GM23338 (cell line): ENCODE results near the gene POFUT2. TPM values are rescaled to one million over a fixed set of nuclear protein-coding genes. Genes with fewer than 3 reads are reported as not detected.

ENCODE experiments used
- ATAC-seq: fragments of 200-7000 bp; cut with Tn5 transposase; 3 replicates; pipeline ENCODE4 v1.9.1; 2020
- DNase-seq: peaks from one replicate; pipeline ENCODE4 v3.0.0-alpha.2; 2015; ENCODE audit warnings: low spot score
- H2AFZ ChIP-seq: fragments of 200-600 bp; sonication (generic); 2 replicates; pipeline ENCODE4 v1.8.0; 2016; ENCODE audit warnings: antibody characterized with exemption, mild to moderate bottlenecking, moderate library complexity
- H3F3A ChIP-seq: fragments of 200-600 bp; sonication (generic); replicated peaks from 2 replicates; pipeline ENCODE4 v1.8.0; 2017; ENCODE audit warnings: antibody characterized with exemption, mixed run types, low read depth
- H3K27ac ChIP-seq: fragments of 200-600 bp; sonication (generic); 2 replicates; pipeline ENCODE4 v1.6.1; 2016; ENCODE audit warnings: low read depth
- H3K27me3 ChIP-seq: fragments of 200-600 bp; sonication (generic); 2 replicates; pipeline ENCODE4 v1.8.0; 2016; ENCODE audit warnings: mild to moderate bottlenecking, mixed run types, moderate library complexity; ENCODE audit not compliant: insufficient read depth
- H3K36me3 ChIP-seq: fragments of 200-600 bp; sonication (generic); 2 replicates; pipeline ENCODE4 v1.8.0; 2016; ENCODE audit warnings: mild to moderate bottlenecking; ENCODE audit not compliant: insufficient read depth
- H3K4me1 ChIP-seq: fragments of 200-600 bp; sonication (generic); 2 replicates; pipeline ENCODE4 v1.8.0; 2016; ENCODE audit warnings: mild to moderate bottlenecking, moderate library complexity; ENCODE audit not compliant: insufficient read depth
- H3K4me2 ChIP-seq: fragments of 200-600 bp; sonication (generic); 2 replicates; pipeline ENCODE4 v1.7.1; 2017; ENCODE audit warnings: mixed run types
- H3K4me3 ChIP-seq: fragments of 200-600 bp; sonication (generic); 2 replicates; pipeline ENCODE4 v1.6.1; 2016; ENCODE audit warnings: mixed run types
- H3K79me2 ChIP-seq: fragments of 200-600 bp; sonication (generic); replicated peaks from 2 replicates; pipeline ENCODE4 v1.8.0; 2017; ENCODE audit warnings: mild to moderate bottlenecking; ENCODE audit not compliant: insufficient read depth
- H3K9me2 ChIP-seq: fragments of 200-600 bp; sonication (generic); 2 replicates; pipeline ENCODE4 v1.8.0; 2017; ENCODE audit not compliant: insufficient read depth
- H4K20me1 ChIP-seq: fragments of 200-600 bp; sonication (generic); replicated peaks from 2 replicates; pipeline ENCODE4 v1.8.0; 2017; ENCODE audit warnings: mild to moderate bottlenecking; ENCODE audit not compliant: insufficient read depth
- H3K27ac Mint-ChIP-seq: 2 replicates; pipeline ENCODE4 v1.8.0; 2020; ENCODE audit warnings: inconsistent platforms, mild to moderate bottlenecking, moderate library complexity, mixed read lengths
- H3K27me3 Mint-ChIP-seq: 3 replicates; pipeline ENCODE4 v1.8.0; 2022; ENCODE audit warnings: low read depth, mild to moderate bottlenecking, moderate library complexity, mixed read lengths, inconsistent platforms; ENCODE audit not compliant: insufficient read depth, poor library complexity
- H3K36me3 Mint-ChIP-seq: 3 replicates; pipeline ENCODE4 v1.8.0; 2021; ENCODE audit warnings: low read depth, mild to moderate bottlenecking, inconsistent platforms, moderate library complexity, mixed read lengths
- H3K4me1 Mint-ChIP-seq: 3 replicates; pipeline ENCODE4 v1.8.0; 2020; ENCODE audit warnings: mild to moderate bottlenecking, inconsistent platforms, mixed read lengths
- H3K4me3 Mint-ChIP-seq: 3 replicates; pipeline ENCODE4 v1.8.0; 2021; ENCODE audit warnings: moderate library complexity, mild to moderate bottlenecking, inconsistent platforms, mixed read lengths
- H3K9me3 Mint-ChIP-seq: 3 replicates; pipeline ENCODE4 v1.8.0; 2020; ENCODE audit warnings: moderate library complexity, mild to moderate bottlenecking, inconsistent platforms, mixed read lengths
- EZH2 ChIP-seq: fragments of 200-600 bp; sonication (generic); IDR thresholded peaks from one replicate; pipeline ENCODE4 v1.8.0; 2017; ENCODE audit warnings: antibody characterized with exemption, mild to moderate bottlenecking, low read depth; ENCODE audit not compliant: unreplicated experiment
- STAT1 ChIP-seq: IDR thresholded peaks from one replicate; pipeline ENCODE4 v1.6.1; 2016; ENCODE audit warnings: antibody characterized with exemption; ENCODE audit not compliant: unreplicated experiment
- ZNF114 ChIP-seq: fragments of 250-450 bp; sonication (Bioruptor Pico); IDR thresholded peaks from 2 replicates; pipeline ENCODE4 v1.5.0; 2020; ENCODE audit warnings: mild to moderate bottlenecking, moderate library complexity
- polyA plus RNA-seq: library from polyadenylated mRNA; unstranded; fragments of >200 nt; fragmentation: Nextera tagmentation; extraction: Ambion mirVana; gene quantifications from 2 replicates; pipeline ENCODE4 v1.2.1, GENCODE V29; 2016
- total RNA-seq: library from RNA; depleted of rRNA; stranded (reverse); fragments of >200 nt; shearing (Covaris generic); gene quantifications from 2 replicates; pipeline ENCODE4 v1.2.3, GENCODE V29; 2014
- TF ChIP-seq, protein P1 (sequence below): fragments of 250-450 bp; sonication (Bioruptor Pico); IDR thresholded peaks from 2 replicates; pipeline ENCODE4 v1.5.0; 2020; ENCODE audit warnings: mild to moderate bottlenecking, moderate library complexity
- TF ChIP-seq, protein P2 (sequence below): IDR thresholded peaks from 2 replicates; pipeline ENCODE4 v1.6.1; 2016; ENCODE audit warnings: antibody characterized with exemption

POFUT2 gene
- total and polyA plus RNA-seq, 2 experiments from 2014 or later = 12.1 to 34.5 TPM

DNA sequence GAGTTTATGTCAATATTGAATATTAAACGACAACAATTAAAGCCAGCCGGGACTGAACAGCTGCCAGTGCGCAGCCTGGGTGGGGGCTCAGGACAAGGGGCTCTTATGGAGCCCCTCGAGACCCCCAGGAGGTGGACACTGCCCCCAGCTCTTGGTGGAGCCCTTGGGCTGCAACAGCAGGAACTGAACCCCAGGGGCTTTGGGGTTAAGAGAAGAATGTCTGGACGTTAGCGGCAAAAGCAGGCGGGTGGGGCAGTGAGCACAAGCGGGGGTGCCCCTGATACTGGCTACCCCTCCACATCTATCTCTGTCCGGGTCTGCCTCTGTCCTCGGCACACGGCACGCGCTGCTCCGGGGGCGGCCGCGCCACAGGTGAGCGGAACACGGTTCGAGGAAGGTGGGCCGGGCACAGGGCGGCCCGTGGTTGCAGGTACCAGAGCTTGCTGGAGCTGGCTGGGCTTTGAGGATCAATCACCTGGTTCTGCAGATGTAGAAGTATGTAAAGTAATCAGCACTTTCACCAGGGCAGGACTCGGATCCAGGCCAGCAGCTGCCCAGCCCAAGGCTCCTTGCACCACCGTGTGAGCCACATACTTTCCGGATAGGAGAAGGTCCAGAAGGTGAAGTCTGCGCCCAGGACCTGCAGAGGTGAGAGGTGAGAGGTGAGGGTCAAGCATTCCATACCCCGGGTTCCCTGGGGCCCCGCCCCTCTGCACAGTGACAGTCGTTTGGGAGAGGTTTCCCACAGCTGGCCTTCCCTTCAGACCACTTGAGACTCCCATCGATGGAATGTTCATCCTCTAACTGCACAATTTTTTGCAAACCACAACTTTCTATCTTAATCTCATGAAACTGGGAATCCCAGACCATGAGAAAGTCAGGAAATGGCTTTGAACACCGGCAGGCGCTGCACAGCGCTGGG lies 12.4 kb upstream of the POFUT2 start (continued):
- TF ChIP-seq, protein P1, sequence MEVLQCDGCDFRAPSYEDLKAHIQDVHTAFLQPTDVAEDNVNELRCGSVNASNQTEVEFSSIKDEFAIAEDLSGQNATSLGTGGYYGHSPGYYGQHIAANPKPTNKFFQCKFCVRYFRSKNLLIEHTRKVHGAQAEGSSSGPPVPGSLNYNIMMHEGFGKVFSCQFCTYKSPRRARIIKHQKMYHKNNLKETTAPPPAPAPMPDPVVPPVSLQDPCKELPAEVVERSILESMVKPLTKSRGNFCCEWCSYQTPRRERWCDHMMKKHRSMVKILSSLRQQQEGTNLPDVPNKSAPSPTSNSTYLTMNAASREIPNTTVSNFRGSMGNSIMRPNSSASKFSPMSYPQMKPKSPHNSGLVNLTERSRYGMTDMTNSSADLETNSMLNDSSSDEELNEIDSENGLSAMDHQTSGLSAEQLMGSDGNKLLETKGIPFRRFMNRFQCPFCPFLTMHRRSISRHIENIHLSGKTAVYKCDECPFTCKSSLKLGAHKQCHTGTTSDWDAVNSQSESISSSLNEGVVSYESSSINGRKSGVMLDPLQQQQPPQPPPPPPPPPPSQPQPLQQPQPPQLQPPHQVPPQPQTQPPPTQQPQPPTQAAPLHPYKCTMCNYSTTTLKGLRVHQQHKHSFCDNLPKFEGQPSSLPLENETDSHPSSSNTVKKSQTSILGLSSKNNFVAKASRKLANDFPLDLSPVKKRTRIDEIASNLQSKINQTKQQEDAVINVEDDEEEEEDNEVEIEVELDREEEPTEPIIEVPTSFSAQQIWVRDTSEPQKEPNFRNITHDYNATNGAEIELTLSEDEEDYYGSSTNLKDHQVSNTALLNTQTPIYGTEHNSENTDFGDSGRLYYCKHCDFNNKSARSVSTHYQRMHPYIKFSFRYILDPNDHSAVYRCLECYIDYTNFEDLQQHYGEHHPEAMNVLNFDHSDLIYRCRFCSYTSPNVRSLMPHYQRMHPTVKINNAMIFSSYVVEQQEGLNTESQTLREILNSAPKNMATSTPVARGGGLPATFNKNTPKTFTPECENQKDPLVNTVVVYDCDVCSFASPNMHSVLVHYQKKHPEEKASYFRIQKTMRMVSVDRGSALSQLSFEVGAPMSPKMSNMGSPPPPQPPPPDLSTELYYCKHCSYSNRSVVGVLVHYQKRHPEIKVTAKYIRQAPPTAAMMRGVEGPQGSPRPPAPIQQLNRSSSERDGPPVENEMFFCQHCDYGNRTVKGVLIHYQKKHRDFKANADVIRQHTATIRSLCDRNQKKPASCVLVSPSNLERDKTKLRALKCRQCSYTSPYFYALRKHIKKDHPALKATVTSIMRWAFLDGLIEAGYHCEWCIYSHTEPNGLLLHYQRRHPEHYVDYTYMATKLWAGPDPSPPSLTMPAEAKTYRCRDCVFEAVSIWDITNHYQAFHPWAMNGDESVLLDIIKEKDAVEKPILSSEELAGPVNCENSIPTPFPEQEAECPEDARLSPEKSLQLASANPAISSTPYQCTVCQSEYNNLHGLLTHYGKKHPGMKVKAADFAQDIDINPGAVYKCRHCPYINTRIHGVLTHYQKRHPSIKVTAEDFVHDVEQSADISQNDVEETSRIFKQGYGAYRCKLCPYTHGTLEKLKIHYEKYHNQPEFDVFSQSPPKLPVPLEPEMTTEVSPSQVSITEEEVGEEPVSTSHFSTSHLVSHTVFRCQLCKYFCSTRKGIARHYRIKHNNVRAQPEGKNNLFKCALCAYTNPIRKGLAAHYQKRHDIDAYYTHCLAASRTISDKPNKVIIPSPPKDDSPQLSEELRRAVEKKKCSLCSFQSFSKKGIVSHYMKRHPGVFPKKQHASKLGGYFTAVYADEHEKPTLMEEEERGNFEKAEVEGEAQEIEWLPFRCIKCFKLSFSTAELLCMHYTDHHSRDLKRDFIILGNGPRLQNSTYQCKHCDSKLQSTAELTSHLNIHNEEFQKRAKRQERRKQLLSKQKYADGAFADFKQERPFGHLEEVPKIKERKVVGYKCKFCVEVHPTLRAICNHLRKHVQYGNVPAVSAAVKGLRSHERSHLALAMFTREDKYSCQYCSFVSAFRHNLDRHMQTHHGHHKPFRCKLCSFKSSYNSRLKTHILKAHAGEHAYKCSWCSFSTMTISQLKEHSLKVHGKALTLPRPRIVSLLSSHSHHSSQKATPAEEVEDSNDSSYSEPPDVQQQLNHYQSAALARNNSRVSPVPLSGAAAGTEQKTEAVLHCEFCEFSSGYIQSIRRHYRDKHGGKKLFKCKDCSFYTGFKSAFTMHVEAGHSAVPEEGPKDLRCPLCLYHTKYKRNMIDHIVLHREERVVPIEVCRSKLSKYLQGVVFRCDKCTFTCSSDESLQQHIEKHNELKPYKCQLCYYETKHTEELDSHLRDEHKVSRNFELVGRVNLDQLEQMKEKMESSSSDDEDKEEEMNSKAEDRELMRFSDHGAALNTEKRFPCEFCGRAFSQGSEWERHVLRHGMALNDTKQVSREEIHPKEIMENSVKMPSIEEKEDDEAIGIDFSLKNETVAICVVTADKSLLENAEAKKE = no peak
- no peak for TF ChIP-seq EZH2
- no peak for TF ChIP-seq ZNF114 (CRISPR knock-in tag)

DNA sequence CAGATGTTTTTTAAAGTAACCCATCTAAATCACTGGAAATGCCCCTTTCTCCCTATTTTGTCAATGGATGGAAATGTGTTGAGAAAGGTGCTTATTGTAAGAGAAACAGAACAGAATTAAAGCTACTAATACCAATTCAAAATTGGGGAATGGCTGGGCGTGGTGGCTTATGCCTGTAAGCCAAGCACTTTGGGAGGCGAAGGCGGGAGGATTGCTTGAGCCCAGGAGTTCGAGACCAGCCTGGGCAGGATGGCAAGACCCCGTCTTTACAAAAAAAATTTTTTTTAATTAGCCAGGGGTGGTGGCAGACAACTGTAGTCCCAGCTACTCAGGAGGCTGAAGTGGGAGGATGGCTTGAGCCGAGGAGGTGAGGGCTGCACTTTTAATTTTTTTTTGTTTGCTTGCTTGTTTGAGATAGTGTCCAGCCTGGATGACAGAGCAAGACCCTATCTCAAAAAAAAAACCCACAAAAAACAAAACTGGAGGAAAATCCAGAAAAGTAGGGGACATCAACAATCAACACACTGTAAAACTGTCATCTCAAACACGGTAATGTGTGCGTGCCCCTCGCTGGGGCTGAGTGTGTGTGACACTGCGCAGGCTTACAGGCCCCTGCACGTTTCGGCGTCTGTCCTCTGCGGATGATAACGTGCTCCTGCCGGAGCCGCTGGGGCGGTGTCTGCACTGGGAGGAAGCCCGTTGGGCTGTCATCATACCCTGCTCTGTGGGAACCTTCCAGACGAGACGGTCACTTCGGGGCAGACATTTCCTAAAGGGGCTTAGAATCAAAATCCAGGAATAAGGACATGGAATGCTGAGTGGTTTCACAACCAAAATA lies 11.6 kb upstream of the POFUT2 start:
- Histone ChIP-seq H4K20me1 (no peaks in the 10 kb centered on the region; the same call in 1 of the 2 replicates), H3K79me2 (peaks cover 23% of the 10 kb centered on the region), H3K9me2 (no peaks in the 10 kb centered on the region), H3K4me1 (no peaks in the 10 kb centered on the region), H3K4me3 (no peak overlapping the region), H3F3A (no peaks in the 10 kb centered on the region; the same call in 1 of the 2 replicates), H2AFZ (no peak overlapping the region), H3K36me3 (no peaks in the 10 kb centered on the region), H3K27me3 (no peaks in the 10 kb centered on the region), H3K27ac (no peak overlapping the region), H3K4me2 (no peak overlapping the region)
- no peaks in the 10 kb centered on the region for H3K9me3 Mint-ChIP-seq
- peaks cover 5% of the 10 kb centered on the region for H3K27me3 Mint-ChIP-seq
- no peak overlapping the region for H3K27ac Mint-ChIP-seq
- no peak for DNase-seq
- no peak for ATAC-seq
- H3K36me3 Mint-ChIP-seq = no peaks in the 10 kb centered on the region; the same call in 2 of the 3 replicates
- no peak overlapping the region for H3K4me3 Mint-ChIP-seq
- peaks cover 18% of the 10 kb centered on the region for H3K4me1 Mint-ChIP-seq
- no peak for TF ChIP-seq STAT1
- TF ChIP-seq, protein P2, sequence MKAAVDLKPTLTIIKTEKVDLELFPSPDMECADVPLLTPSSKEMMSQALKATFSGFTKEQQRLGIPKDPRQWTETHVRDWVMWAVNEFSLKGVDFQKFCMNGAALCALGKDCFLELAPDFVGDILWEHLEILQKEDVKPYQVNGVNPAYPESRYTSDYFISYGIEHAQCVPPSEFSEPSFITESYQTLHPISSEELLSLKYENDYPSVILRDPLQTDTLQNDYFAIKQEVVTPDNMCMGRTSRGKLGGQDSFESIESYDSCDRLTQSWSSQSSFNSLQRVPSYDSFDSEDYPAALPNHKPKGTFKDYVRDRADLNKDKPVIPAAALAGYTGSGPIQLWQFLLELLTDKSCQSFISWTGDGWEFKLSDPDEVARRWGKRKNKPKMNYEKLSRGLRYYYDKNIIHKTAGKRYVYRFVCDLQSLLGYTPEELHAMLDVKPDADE = no peak
- TF ChIP-seq, protein P1 = no peak
